K562 (cell line): ENCODE results near the gene CLDN15. TPM values are rescaled to one million over a fixed set of nuclear protein-coding genes. Genes with fewer than 3 reads are reported as not detected.
A peak's percentile ranks its signal among the peaks of the same experiment; 100 is the strongest.

Experiments
- ARID1B ChIP-seq: fragments of 450-650 bp; IDR thresholded peaks from 2 replicates; pipeline ENCODE4 v1.6.1; 2016; ENCODE audit warnings: antibody characterized with exemption, mild to moderate bottlenecking, inconsistent platforms
- BDP1 ChIP-seq: IDR thresholded peaks from 3 replicates; pipeline ENCODE4 v1.6.1; 2011; ENCODE audit not compliant: insufficient read length, insufficient read depth
- CHCHD3 ChIP-seq: fragments of 250-450 bp; sonication (Bioruptor Pico); IDR thresholded peaks from 2 replicates; pipeline ENCODE4 v2.1.2; 2022; ENCODE audit warnings: mild to moderate bottlenecking
- CREB1 ChIP-seq, 2 experiments: sonication (generic) in 1 of 2; formaldehyde crosslinking in 1 of 2; IDR thresholded peaks; 2 replicates each; pipeline versions ENCODE4 v1.6.1 to v1.8.0; 2012 to 2022; ENCODE audit warnings: inconsistent platforms in 1 of 2, mild to moderate bottlenecking in 1 of 2, missing genetic modification reagents in 1 of 2, moderate library complexity in 1 of 2
- EGR1 ChIP-seq: fragments of 450-650 bp; conservative IDR thresholded peaks from 2 replicates; pipeline ENCODE4 v1.6.1; 2017; ENCODE audit warnings: mild to moderate bottlenecking
- ELK3 ChIP-seq: fragments of 450-650 bp; formaldehyde crosslinking; IDR thresholded peaks from 2 replicates; pipeline ENCODE4 v1.4.0; 2020; ENCODE audit warnings: mild to moderate bottlenecking
- FOSL1 ChIP-seq: fragments of 200-800 bp; sonication (Bioruptor generic); conservative IDR thresholded peaks from 2 replicates; pipeline ENCODE4 v1.6.1; 2016; ENCODE audit warnings: missing genetic modification characterization, missing compliant biosample characterization
- FOXJ2 ChIP-seq: fragments of 200-800 bp; sonication (Bioruptor generic); IDR thresholded peaks from 2 replicates; pipeline ENCODE4 v1.6.1; 2016; ENCODE audit warnings: missing genetic modification characterization, missing compliant biosample characterization
- GATA2 ChIP-seq: sonication (generic); formaldehyde crosslinking; IDR thresholded peaks from 2 replicates; pipeline ENCODE4 v1.4.0; 2020; ENCODE audit warnings: mild to moderate bottlenecking, missing genetic modification reagents
- ID3 ChIP-seq, 2 experiments: fragments of 250-450 bp in 1 of 2; fragments of 450-650 bp in 1 of 2; sonication (Bioruptor Pico) in 1 of 2; IDR thresholded peaks; 2 replicates each; pipeline versions ENCODE4 v1.6.1 to v1.8.0; 2016 to 2021; ENCODE audit warnings: mild to moderate bottlenecking in 2 of 2, moderate library complexity in 2 of 2, missing compliant biosample characterization in 1 of 2, missing genetic modification characterization in 1 of 2
- MAX ChIP-seq: sonication (generic); formaldehyde crosslinking; IDR thresholded peaks from 2 replicates; pipeline ENCODE4 v1.9.0; 2022; ENCODE audit warnings: mild to moderate bottlenecking, missing genetic modification reagents
- NFE2 ChIP-seq: IDR thresholded peaks from 2 replicates; pipeline ENCODE4 v1.6.1; 2014; ENCODE audit warnings: antibody characterized with exemption, low read depth
- NFRKB ChIP-seq: fragments of 450-650 bp; IDR thresholded peaks from 2 replicates; pipeline ENCODE4 v1.6.1; 2016; ENCODE audit warnings: low read depth
- SMARCA4 ChIP-seq: fragments of 450-650 bp; IDR thresholded peaks from 2 replicates; pipeline ENCODE4 v1.6.1; 2016
- SMARCA5 ChIP-seq: fragments of 450-650 bp; IDR thresholded peaks from 2 replicates; pipeline ENCODE4 v1.6.1; 2016
- STAT6 ChIP-seq: sonication (generic); formaldehyde crosslinking; IDR thresholded peaks from 2 replicates; pipeline ENCODE4 v1.8.1; 2023; ENCODE audit warnings: mild to moderate bottlenecking, missing genetic modification reagents
- TAF1 ChIP-seq: IDR thresholded peaks from 2 replicates; pipeline ENCODE4 v1.6.1; 2011; ENCODE audit warnings: mild to moderate bottlenecking, low read length, moderate library complexity; ENCODE audit not compliant: insufficient read depth, control insufficient read depth, severe bottlenecking; ENCODE audit errors: extremely low read depth
- XRCC4 ChIP-seq: IDR thresholded peaks from one replicate; pipeline ENCODE4 v1.6.1; 2011; ENCODE audit not compliant: insufficient read depth, insufficient read length; ENCODE audit errors: extremely low read depth
- ZBTB8A ChIP-seq: fragments of 450-650 bp; IDR thresholded peaks from 2 replicates; pipeline ENCODE4 v1.6.1; 2018; ENCODE audit warnings: mild to moderate bottlenecking, moderate library complexity; ENCODE audit not compliant: partially characterized antibody
- ZFP1 ChIP-seq: fragments of 450-650 bp; formaldehyde crosslinking; IDR thresholded peaks from 2 replicates; pipeline ENCODE4 v1.4.0; 2020; ENCODE audit warnings: mild to moderate bottlenecking, mixed read lengths
- ZNF449 ChIP-seq: fragments of 250-450 bp; sonication (Bioruptor Pico); IDR thresholded peaks from 2 replicates; pipeline ENCODE4 v1.8.0; 2022; ENCODE audit warnings: moderate library complexity, mild to moderate bottlenecking, inconsistent platforms
- ZNF583 ChIP-seq: fragments of 250-450 bp; sonication (Bioruptor Pico); IDR thresholded peaks from 2 replicates; pipeline ENCODE4 v1.4.0; 2020
- ZNF586 ChIP-seq: fragments of 450-650 bp; formaldehyde crosslinking; conservative IDR thresholded peaks from 2 replicates; pipeline ENCODE4 v1.4.0; 2020; ENCODE audit warnings: mild to moderate bottlenecking, moderate library complexity
- polyA plus RNA-seq, 8 experiments: library from polyadenylated mRNA; depleted of rRNA in 4 of 8; stranded (reverse) in 5 of 8; unstranded in 3 of 8; fragments of >200 nt; fragmentation: Nextera tagmentation in 2 of 8; fragmentation: Illumina TruSeq in 1 of 8; extraction: Ambion mirVana in 2 of 8; extraction: Trizol in 1 of 8; gene quantifications; 2 replicates each; pipeline versions ENCODE4 v1.2.1 to v1.2.3, GENCODE V29; 2011 to 2014; ENCODE audit warnings: inconsistent platforms in 1 of 8, missing spikeins in 1 of 8
- total RNA-seq, 7 experiments: library from RNA; depleted of rRNA in 6 of 7; stranded (reverse); fragments of >200 nt in 6 of 7; fragmentation: Illumina TruSeq in 2 of 7; extraction: Trizol in 2 of 7; gene quantifications; 2 replicates each; pipeline versions ENCODE4 v1.2.1 to v1.2.3, GENCODE V29; 2011 to 2021; ENCODE audit warnings: low replicate concordance in 1 of 7

Gene CLDN15
- total and polyA plus RNA-seq, 9 of the 15 experiments (the other 6 are each of a cell fraction or from before 2014, with no cell fraction given) = 0.32 to 14.5 (median 7.4) TPM

GRCh38 chr7:101265622-101266516 lies 28.3 kb upstream of the CLDN15 start (continued):
- peak; percentile 77 for TF ChIP-seq EGR1
- TF ChIP-seq NFRKB = no peak
- TF ChIP-seq FOXJ2 (tag) = peak; percentile 60; the same call in 1 of the 2 replicates
- TF ChIP-seq MAX (CRISPR knock-in tag) = peak; percentile 43; the same call in 1 of the 2 replicates
- no peak for TF ChIP-seq BDP1
- TF ChIP-seq ZBTB8A = no peak
- no peak for TF ChIP-seq CHCHD3 (CRISPR knock-in tag)
- TF ChIP-seq GATA2 (CRISPR knock-in tag) = peak; percentile 78
- TF ChIP-seq ELK3 (CRISPR knock-in tag) = no peak
- no peak for TF ChIP-seq STAT6 (CRISPR knock-in tag)
- TF ChIP-seq ZNF449 (CRISPR knock-in tag) = no peak
- no peak for TF ChIP-seq XRCC4
- TF ChIP-seq SMARCA5 = peak; percentile 80; the same call in 1 of the 2 replicates
- TF ChIP-seq ZFP1 (CRISPR knock-in tag) = no peak
- TF ChIP-seq NFE2 = peak; percentile 38
- TF ChIP-seq ID3 (CRISPR knock-in tag; IDR thresholded peaks at IDR 0.05) = no peak
- peak; percentile 80 for TF ChIP-seq ID3 (tag; IDR thresholded peaks at IDR 0.05)
- TF ChIP-seq FOSL1 (tag) = peak; percentile 61
- TF ChIP-seq ZNF586 (CRISPR knock-in tag) = no peak
- TF ChIP-seq TAF1 = no peak
- no peak for TF ChIP-seq ZNF583 (CRISPR knock-in tag)
- TF ChIP-seq CREB1 (IDR thresholded peaks at IDR 0.05) = peak; percentile 53; the same call in 1 of the 2 replicates
- no peak for TF ChIP-seq CREB1 (CRISPR knock-in tag; IDR thresholded peaks at IDR 0.05)
- TF ChIP-seq ARID1B = peak; percentile 94
- TF ChIP-seq SMARCA4 = peak; percentile 86
